HL-60 (cell line): ENCODE results near the gene GABBR2.

Source experiments
- DNase-seq, 2 experiments: peaks; one replicate each; pipeline ENCODE4 v3.0.0-alpha.2; 2010 to 2020; ENCODE audit warnings: low read depth in 1 of 2, low spot score in 1 of 2
- H3K27ac ChIP-seq: fragments of 250-450 bp; sonication (Bioruptor Pico); replicated peaks from 2 replicates; pipeline ENCODE4 v1.5.1; 2020; ENCODE audit warnings: mild to moderate bottlenecking, moderate library complexity
- H3K27me3 ChIP-seq: fragments of 250-450 bp; sonication (Bioruptor Pico); 2 replicates; pipeline ENCODE4 v1.5.1; 2021; ENCODE audit warnings: mild to moderate bottlenecking, moderate library complexity; ENCODE audit not compliant: insufficient read depth, poor library complexity, severe bottlenecking
- H3K4me3 ChIP-seq: replicated peaks from 2 replicates; pipeline ENCODE4 v1.5.1; 2011; ENCODE audit warnings: mild to moderate bottlenecking, control low read depth, low read length; ENCODE audit not compliant: insufficient read depth
- GABPA ChIP-seq: IDR thresholded peaks from 2 replicates; pipeline ENCODE4 v1.6.1; 2012; ENCODE audit warnings: low read depth
- POLR2AphosphoS5 ChIP-seq: IDR thresholded peaks from 2 replicates; pipeline ENCODE4 v1.6.1; 2012; ENCODE audit warnings: low read depth
- SPI1 ChIP-seq: IDR thresholded peaks from 2 replicates; pipeline ENCODE4 v1.6.1; 2012; ENCODE audit warnings: low read depth, mild to moderate bottlenecking, borderline replicate concordance
- TF ChIP-seq, protein P1 (sequence below): IDR thresholded peaks from 2 replicates; pipeline ENCODE4 v1.6.1; 2012; ENCODE audit warnings: low read depth; ENCODE audit not compliant: insufficient replicate concordance
- TF ChIP-seq, protein P2 (sequence below): IDR thresholded peaks from one replicate; pipeline ENCODE4 v1.5.1; 2011; ENCODE audit warnings: low read length, control low read depth, inconsistent platforms; ENCODE audit not compliant: insufficient read depth

GABBR2 gene

DNA sequence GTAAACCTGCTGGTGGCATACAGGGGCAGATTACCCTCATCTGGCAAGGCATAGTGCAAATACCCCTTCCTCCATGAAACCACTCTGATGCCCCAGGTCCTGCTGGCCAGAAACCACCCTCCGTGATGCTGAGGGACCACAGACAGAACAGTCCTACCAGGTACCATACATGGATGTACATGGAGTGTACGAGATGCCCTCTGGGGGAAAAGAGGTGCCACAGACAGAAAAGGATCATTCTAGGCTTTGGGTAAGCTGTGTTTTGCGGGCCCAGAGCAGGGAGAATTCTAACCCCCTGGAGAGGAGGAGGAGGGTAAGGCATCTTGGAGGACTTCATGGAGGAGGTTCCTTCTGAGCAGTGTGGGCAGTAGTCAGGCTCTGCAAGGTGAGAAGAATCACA is 68.3 kb downstream of the GABBR2 start:
- Histone ChIP-seq H3K27ac (no peak overlapping the region), H3K27me3 (peaks cover 2% of the 10 kb centered on the region), H3K4me3 (no peak overlapping the region)
- TF ChIP-seq GABPA (no peak), SPI1 (no peak), POLR2AphosphoS5 (no peak)
- TF ChIP-seq, protein P1, sequence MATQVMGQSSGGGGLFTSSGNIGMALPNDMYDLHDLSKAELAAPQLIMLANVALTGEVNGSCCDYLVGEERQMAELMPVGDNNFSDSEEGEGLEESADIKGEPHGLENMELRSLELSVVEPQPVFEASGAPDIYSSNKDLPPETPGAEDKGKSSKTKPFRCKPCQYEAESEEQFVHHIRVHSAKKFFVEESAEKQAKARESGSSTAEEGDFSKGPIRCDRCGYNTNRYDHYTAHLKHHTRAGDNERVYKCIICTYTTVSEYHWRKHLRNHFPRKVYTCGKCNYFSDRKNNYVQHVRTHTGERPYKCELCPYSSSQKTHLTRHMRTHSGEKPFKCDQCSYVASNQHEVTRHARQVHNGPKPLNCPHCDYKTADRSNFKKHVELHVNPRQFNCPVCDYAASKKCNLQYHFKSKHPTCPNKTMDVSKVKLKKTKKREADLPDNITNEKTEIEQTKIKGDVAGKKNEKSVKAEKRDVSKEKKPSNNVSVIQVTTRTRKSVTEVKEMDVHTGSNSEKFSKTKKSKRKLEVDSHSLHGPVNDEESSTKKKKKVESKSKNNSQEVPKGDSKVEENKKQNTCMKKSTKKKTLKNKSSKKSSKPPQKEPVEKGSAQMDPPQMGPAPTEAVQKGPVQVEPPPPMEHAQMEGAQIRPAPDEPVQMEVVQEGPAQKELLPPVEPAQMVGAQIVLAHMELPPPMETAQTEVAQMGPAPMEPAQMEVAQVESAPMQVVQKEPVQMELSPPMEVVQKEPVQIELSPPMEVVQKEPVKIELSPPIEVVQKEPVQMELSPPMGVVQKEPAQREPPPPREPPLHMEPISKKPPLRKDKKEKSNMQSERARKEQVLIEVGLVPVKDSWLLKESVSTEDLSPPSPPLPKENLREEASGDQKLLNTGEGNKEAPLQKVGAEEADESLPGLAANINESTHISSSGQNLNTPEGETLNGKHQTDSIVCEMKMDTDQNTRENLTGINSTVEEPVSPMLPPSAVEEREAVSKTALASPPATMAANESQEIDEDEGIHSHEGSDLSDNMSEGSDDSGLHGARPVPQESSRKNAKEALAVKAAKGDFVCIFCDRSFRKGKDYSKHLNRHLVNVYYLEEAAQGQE: no peak
- TF ChIP-seq, protein P2, sequence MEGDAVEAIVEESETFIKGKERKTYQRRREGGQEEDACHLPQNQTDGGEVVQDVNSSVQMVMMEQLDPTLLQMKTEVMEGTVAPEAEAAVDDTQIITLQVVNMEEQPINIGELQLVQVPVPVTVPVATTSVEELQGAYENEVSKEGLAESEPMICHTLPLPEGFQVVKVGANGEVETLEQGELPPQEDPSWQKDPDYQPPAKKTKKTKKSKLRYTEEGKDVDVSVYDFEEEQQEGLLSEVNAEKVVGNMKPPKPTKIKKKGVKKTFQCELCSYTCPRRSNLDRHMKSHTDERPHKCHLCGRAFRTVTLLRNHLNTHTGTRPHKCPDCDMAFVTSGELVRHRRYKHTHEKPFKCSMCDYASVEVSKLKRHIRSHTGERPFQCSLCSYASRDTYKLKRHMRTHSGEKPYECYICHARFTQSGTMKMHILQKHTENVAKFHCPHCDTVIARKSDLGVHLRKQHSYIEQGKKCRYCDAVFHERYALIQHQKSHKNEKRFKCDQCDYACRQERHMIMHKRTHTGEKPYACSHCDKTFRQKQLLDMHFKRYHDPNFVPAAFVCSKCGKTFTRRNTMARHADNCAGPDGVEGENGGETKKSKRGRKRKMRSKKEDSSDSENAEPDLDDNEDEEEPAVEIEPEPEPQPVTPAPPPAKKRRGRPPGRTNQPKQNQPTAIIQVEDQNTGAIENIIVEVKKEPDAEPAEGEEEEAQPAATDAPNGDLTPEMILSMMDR: no peak
- DNase-seq: no peak

DNA sequence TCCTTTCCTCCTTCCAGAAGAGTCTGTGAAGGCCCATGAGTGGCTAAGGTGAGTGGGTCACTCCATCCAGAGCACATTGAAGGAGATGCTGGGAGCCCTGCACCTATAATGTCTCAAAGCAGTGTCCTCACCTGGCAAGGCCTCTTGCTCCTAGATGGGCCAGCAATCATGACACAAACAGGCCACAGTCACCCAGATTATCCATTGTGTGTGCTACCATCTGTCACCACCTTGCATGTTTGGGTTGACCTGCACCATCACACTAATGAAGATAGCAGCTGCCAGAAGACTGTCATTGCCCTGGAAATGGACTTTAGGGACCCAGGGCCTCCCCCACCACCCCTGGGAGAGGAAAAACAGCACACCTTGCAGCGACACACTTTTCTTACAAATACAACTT is 69.6 kb downstream of the GABBR2 start:
- TF ChIP-seq GABPA (no peak), SPI1 (no peak), POLR2AphosphoS5 (no peak)
- TF ChIP-seq, protein P1: no peak
- TF ChIP-seq, protein P2: no peak
- Histone ChIP-seq H3K27me3 (peaks cover 2% of the 10 kb centered on the region), H3K4me3 (no peak overlapping the region), H3K27ac (no peak overlapping the region)
- no peak for DNase-seq

DNA sequence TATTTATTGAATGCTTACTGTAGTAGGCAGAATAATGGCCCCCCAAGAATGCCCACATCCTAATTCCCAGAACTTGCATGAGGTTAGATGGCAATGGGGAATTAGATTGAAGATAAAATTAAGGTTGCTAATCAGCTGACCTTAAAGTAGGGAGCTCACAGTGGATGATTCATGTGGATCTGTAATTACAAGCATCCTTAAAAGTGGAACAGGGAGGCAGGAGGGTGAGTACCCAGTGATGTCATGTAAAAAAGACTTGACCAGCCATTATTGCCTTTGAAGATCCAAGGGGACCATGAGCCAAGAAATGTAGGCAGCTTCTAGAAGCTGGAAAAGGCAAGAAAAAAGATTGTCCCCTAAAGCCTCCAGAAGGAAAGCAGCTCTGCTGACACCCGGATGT is 71.4 kb downstream of the GABBR2 start:
- DNase-seq: no peak
- no peak overlapping the region for H3K4me3 ChIP-seq
- peaks cover under 1% of the 10 kb centered on the region for H3K27me3 ChIP-seq
- no peak for TF ChIP-seq SPI1
- TF ChIP-seq, protein P1: no peak
- TF ChIP-seq POLR2AphosphoS5: no peak
- TF ChIP-seq, protein P2: no peak
- no peak for TF ChIP-seq GABPA
- no peak overlapping the region for H3K27ac ChIP-seq
